Measurements from ENCODE around the gene SCN8A.
"Not testable (repeated sequence)": the region's sequence is repeated elsewhere in the genome, so short reads cannot be mapped to it uniquely, and the experiment has no call there.

SCN8A gene

DNA sequence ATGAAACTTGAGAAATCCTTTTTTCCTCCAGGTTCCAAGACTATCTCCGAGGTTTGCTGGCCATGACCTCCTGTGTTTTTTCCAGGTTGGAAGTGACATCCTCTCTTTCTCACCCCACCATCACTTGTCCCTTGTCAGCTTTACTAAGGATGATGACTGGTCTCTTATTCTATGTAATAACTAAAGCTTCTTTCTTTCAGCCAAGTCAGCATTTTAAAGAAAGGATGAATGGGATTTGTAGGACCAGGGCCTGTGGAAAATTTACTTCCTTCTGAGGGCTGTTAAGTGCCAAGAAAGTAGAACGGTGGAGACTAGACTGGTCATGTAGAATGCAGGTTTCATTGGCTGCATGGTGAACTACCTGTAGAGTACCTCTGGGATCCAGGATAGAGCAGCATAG is 183.9 kb downstream of the SCN8A start:
- DNase-seq = no peak

DNA sequence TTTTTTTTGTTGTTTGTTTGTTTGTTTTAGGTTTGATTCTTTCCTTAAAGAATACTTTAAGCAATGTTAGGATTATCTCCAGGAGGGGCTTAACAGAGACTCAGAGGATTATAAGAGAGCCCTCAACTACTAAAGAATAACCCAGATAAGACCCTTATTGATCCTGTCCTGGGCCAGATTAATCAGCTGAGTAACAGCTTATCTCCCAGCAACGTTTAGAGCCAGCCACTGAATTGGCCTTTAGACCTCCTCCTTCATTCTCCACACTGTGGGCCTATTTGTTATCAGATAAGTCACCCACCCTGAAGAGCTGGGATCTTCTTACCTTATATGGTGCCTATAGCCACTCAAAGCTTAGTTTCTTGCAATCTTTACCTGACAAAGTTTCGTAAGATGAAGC is 186.4 kb downstream of the SCN8A start:
- no peak for DNase-seq

DNA sequence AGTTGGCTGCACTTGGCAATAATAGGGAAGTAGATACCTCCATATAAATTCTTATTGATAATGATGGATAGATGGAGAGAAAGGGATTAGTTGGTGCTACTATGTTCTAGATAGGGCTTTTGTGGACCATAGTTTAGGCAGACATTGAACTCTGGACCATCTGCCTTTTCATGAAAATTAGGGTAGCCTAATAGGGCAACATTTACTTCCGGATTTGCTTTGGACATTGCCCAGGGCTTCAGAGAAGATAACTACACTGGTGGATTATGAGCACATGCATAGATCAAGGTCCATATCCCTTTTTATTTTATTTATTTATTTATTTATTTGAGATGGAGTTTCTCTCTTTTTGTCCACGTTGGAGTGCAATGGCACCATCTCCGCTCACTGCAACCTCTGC is 186.9 kb downstream of the SCN8A start:
- no peak for DNase-seq

DNA sequence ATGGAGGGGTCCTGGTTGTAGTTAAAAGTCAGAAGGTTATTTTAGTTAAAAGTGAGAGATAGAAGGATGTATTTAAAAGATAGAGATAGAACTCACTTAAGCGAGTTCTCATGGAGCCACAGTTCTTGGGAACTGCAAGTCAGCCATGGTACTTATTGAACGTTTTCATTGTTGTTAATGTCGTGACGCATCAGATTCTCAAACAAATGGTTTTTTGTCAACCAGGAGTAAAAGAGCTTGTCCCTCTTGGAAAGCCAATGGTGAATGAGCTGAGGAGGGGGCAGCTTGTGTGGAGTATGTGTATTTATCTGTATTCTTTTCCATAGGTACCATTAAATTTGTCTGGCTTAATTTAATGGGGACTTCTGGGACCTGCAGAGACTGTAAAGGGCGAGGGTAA is 188.8 kb downstream of the SCN8A start:
- DNase-seq = no peak

DNA sequence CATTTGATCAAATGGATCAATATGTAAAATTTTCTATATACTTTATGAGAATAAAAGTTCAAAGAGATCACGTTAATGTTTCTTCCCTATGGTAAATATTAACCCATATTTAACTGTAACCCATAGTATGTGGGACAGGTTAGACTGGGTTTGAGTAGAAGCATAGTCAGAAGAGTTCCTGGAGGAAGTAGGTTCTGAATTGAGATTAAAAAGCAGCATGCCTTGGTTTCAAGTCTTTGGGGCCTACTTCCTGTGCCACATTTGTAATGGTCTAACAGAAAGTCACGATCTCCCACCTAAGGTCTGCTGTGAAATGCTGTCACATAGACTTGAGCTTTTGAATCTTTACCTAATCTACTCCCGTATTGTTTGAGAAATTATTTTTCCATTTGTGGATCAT is 193.7 kb downstream of the SCN8A start:
- DNase-seq = no peak

DNA sequence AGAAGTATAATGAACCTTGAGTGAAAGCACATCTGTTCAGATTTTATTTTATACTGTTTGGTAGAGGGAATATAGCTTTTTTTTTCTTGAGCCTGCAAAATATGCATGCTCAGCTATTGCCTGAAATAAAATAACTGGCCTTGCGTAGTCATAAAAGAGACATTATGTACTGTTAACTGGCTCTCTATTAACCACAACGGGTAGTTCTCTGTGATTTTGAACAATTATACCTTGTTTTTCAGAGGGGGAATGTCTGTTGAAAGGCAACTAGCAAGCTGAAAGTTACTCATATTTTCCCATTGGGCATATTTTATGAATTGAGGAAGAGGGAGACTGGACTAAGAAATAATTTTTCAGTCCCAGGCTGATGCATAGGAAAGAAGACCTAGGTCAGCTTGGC is 194.9 kb downstream of the SCN8A start:
- no peak for DNase-seq

DNA sequence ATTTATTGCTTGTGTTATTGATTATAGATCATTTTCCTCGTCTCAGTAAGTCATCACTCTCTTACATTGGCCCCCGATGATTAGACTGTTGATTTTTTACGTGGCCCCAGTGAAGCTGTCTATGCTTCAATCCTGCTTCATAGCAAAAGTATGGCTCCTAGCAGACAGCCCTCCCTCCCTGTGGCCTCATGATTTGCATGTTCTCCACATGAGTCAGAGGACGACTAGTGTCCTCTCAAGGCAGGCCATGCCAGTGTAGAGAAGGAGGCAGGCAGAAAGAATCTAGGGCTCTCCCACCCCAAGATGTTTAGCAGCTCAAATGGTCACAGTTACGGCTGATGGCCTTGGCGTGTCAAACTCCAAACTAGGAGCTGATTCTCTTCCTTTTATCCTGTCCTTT is 197.8 kb downstream of the SCN8A start:
- no peak for DNase-seq

DNA sequence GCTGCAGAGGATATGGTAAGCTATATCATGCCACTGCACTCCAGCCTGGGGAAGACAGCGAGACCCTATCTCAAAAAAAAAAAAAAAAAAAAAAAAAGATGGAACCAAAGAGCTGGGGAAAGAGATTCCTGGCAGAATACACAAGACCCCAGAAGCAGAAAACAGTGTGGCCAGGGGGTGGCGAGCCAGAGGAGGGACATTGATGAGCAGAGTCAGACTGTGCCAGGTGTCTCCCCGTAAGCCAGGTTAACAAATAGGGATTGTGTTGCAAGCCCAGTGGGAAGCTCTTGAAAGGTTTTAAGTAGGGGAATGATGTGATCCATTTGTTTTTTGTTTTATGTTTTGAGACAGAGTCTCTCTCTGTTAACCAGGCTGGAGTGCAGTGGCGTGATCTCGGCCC is 201.4 kb downstream of the SCN8A start:
- no peak for DNase-seq

DNA sequence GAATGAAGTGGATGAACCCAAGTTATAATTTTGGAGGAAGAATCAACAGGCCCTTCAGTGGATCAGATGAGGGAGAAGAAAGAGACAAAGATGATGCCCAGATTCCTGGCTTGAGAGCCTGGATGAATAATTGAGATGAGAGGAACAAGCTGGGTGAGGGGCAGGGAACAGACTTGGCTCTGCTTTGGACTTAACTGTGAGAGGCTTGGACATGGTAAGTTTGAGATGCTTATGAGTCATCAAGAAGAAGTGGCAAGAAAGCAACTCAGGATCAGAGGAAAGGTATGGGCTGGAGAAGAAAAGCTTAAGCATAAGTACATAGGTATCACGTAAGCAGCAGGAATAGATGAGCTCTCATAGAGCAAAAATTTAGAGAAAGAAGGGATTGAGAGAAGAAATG is 202.2 kb downstream of the SCN8A start:
- no peak for DNase-seq

DNA sequence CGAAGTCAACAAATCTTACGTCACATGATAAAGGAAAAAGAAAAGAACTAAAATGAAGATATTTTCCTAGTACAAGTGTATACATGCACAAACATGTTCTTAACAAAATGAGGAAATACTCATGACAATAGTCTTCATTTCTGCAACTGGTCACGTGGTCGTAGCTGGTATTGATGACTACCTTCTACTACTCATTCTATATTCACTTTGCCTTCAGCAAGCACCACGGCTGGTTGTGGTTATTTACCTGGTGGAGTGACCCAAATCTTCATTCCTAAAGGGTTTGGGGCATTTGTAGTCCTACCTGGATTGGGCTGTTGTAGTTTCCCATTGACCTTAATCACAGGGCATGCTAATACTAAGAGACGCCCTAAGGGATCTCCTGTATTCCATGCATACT is 206.3 kb downstream of the SCN8A start:
- DNase-seq = no peak

DNA sequence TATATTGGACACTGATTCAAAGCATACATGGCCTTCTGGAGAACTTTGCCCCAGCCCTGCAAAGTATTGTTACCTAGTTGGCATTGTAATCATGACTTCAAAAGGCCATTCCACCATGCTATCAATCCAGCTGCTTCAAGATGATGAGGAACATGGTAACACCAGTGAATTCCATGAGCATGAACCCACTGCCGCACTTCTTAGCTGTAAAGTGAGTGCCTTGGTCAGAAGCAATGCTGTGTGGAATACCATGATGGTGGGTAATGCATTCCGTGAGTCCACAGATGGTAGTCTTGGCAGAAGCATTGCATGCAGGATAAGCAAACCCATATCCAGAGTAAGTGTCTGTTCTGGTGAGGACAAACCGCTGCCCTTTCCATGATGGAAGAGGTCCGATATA is 207.0 kb downstream of the SCN8A start:
- not testable (repeated sequence) for DNase-seq

DNA sequence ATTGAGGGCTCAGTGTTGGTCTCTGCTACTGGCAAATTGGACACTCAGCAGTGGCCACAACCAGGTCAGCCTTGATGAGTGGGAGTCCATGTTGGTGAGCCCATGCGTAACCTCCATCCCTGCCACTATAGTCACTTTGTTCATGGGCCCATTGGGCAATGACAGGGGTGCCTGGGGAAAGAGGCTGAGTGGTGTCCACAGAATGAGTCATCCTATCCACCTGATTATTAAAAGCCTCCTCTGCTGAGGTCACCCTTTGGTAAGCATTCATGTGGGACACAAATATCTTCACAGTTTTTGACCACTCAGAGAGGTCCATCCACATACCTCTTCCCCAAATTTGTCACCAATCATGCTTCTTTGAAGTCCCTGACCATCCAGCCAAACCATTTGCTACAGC is 207.5 kb downstream of the SCN8A start:
- DNase-seq = no peak

DNA sequence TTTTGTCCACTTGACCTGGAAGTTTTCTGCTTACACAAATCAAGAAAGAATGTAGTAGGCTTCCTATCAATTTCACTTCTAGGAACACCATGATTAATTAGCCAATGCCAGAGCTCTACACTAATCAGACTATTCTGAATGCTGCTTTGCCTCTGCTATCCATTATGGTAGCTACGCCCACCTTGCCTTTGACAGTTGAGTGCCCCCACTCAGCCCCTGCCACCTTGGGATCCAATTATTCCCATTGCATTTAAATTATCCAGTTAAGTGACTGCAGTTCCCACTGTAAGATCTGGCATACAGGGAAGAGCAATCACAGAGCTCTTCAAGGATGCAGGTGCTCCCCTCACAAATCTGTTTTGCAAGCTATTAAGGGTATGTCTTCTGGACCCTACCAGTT is 210.0 kb downstream of the SCN8A start:
- no peak for DNase-seq

DNA sequence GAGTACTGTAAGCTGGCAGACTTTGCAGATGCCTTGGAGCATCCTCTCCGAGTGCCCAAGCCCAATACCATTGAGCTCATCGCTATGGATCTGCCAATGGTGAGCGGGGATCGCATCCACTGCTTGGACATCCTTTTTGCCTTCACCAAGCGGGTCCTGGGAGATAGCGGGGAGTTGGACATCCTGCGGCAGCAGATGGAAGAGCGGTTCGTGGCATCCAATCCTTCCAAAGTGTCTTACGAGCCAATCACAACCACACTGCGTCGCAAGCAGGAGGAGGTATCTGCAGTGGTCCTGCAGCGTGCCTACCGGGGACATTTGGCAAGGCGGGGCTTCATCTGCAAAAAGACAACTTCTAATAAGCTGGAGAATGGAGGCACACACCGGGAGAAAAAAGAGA is 215.9 kb downstream of the SCN8A start:
- no peak for DNase-seq

DNA sequence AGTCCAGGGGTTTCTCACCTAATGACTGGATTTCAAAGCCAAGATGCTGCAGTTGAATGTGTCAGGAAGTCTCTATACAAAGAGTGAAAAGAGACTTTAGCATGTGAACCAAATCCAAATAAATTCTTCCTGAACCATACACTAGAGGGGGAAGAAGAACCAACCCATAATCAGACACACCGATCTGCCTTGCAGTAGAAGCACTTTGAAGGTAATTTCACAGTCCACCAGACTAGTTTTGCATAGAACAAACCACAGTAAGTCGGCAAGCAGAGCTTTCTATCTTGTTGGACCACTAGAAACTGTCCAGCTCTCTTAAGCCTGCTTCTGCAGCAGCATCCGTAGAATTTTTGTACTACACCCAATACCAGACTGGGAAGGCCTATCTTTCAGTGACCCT is 218.2 kb downstream of the SCN8A start:
- no peak for DNase-seq

DNA sequence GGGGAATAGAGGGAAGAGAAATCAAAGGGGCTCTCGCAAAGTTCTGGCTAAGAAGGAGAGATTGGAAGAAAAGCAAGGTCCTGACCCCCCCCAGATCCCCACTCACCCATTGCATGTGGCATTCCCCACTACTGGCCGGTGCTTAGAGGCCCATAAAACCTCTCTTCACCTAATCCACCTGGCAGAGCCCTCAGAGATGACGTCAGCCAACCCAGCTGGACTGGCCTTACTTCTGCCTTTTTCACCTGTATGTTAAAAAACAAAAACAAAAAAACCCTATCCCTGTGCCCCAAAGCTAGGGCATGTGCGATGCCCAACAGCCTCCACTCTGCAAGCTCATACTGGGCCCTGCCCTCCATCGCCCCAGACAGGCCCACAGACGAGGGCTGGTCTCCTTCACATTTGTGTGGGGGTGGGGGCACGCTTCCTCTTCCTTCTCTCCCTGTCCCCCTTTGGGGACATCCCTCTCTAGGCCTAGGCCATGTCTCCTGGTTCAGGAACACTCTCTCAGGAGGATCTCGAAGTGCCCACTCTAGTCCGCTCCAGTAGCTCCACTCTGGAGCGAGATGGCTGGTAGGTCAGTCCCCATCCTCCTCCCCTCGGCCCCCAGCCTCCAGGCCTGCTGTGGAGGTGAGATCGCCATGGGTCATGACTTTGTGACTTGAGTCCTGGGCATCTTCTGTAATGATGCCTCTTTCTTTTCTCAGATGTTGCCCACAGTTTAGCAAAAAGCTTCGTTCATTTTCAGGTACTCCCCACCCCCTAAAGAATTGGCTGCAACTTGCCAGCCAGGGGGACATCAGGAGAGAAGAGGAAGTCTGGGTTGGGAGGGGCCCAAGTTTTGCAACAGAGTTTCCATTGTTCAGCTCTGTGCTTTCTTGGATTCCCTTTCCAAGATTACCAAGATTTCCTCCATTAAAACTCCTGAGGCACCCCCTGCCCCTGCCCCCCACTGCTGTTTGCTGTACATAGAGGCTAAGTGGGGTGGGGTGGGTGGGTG is 220.5 kb downstream of the SCN8A start:
- no peak for DNase-seq

DNA sequence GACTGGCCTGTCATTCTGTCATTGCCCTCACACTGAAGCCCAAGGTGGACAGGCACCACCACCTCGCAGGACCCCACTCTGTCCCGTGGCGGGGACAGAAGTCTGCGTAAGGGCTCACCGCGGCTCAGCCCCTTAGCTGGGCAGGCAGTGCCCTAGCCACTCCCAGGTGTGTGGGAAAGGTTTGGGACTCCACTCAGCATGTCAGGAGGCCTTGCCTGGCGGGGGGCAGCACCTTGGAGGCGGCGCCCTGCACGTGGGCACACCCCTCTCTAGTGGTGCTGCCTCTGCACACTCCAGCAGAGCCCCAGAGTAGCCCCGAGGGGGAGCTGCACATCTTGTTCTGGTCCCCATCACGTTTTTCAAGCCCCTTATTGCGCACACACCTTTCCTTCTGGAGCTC is 221.8 kb downstream of the SCN8A start:
- DNase-seq = no peak

DNA sequence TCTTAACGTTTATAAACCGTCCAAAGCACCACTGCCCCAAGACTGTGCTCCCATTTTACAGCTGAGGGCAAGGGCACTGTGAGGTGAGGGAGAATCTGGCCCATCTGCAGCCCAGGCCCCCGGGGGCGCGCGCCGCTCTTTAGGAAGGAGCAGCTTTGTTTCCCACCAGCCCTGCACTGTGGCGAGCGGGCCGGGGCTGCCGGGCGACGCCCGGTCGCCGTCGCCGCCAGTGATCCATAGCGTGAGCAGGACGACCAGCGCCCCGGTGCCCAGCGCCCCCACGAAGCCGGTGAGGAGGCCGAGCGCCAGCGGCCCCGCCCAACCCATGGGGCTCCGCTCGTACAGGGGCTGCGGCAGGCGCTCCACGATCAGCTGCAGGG is 222.9 kb downstream of the SCN8A start:
- no peak for DNase-seq

DNA sequence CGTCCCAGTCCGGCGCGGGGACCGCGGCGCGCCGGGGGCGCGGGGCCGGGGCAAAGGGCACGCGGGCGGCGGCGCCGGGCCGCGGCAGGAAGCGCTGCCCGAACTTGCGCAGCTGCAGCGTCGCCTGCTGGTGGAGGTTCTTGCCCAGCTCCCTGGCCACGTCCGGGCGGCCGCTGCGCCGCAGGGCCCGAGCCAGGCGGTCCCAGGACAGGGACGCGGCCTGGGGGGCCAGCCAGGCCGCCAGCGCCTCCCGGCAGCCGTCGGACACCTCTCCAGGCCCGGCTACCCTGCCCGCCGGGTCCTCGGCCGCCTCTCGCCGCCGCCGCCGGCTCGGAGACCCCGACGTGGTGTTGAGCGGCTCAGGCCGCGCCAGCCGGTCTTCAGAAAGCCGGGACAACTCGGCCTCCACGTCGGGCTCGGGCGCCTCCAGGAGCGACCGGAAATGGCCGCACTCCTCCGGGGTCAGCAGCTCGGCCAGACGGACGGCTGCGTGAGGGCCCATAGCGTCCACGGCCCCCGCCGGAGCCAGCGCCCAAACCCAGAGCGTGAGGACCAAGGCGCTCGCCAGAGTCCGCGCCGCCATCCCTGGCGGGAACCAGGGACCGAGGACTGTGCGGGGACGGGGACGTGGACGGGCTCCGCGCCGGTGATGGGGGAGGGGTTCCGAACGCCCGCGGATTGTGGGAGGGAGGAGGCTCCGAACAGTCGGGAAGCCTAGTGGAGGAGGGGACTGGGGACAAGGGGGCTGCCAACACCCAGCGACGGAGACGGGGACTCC is 223.5 kb downstream of the SCN8A start:
- peak; percentile 83 for DNase-seq

DNA sequence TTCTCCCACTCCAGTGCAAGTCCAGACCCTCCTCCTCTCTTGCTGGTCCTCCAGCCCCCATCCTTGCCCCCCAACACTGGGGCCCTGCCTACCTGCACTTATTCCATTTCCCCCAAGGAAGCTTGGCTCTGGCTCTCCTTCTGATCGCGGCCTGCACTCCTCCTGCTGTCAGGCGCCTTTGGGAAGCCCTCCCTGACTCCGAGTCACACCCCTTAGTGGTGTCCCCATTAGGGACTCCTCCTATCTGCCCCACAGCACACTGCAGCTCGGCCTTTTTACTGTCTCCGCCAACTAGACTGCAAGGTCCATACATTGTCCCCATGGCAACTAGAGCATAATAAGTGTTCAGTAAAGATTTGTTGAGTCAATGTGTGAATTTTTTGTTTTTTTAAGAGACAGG is 224.5 kb downstream of the SCN8A start:
- DNase-seq = no peak

DNA sequence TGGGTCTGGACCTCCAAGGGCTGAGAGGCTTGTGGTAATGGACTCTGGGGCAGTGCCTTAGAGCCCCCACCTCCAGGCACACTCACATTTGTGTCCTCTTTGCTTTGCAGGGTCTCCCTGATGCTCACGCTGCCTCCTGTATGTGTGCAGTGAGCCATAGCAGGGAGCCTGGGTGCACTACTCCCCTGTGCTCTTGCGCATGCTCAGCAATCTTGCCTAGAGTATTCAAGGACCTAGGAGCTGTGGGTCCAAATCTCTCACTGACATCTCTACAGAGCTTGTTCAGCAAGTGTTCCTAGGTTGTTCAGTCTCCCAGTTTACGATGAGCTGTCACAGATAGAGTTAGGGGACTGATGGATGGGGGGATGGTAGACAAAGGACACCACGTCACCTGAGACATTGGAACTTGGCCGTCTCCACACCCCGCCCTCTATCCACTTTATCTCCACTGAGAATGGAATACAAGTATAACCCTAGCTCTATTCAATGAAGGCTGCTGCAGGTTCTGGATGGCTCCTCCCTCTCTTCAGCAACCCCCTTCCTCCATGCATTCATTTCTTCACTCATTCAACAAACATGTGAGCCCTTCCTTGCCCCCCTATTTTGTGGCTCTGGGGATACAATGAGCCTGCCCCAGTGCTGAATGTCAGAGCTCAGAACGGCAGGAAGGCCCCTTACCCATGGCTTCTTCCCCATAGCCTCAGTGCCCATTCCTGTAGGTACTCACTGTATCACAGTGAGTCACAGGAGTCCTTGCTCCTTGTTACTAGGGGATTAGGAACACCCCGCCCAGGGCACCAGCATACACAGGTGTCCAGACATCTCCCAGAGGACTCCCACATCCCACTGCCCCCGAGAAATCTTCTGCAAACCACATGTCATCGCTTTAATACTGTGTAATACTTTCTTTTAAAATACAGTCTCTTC is 226.3 kb downstream of the SCN8A start:
- no peak for DNase-seq

DNA sequence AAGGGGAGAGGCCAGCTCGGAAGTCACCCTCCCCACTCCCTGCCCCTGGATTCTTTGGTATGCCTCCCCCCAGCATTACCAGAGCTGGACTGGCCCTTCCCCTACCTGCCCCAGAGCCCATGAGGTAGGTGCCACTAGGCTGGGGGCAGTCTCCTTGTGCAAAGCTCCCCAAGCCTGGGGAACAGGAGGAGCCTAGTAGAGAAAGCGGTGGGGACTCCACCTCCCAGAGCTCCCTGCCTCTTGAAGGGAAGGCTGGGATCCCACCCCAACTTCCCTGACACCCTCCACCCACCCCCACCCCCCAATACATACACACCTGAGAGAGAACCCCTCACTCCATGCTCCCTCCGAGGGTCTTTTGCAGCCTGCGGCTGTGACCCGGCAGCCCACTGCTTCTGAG is 227.1 kb downstream of the SCN8A start:
- DNase-seq = no peak

Measured in right hindlimb (tissue), 1 donor.